Upper lobe of right lung (tissue), 1 donor: ENCODE results near the gene ICOSLG. TPM values are rescaled to one million over a fixed set of nuclear protein-coding genes. Genes with fewer than 3 reads are reported as not detected.
"Not testable (repeated sequence)": the region's sequence is repeated elsewhere in the genome, so short reads cannot be mapped to it uniquely, and the experiment has no call there.

Experiments used
- ATAC-seq: fragments of 200-7000 bp; cut with Tn5 transposase; one replicate; pipeline ENCODE4 v1.9.1; 2020; ENCODE audit warnings: mild to moderate bottlenecking, moderate library complexity
- DNase-seq: peaks from one replicate; pipeline ENCODE4 v3.0.0-alpha.2; 2020
- H3K27ac ChIP-seq: fragments of 200-600 bp; one replicate; pipeline ENCODE4 v1.8.0; 2022
- H3K27me3 ChIP-seq: fragments of 200-600 bp; one replicate; pipeline ENCODE4 v1.8.0; 2022; ENCODE audit warnings: mild to moderate bottlenecking
- H3K36me3 ChIP-seq: fragments of 200-600 bp; one replicate; pipeline ENCODE4 v1.8.0; 2022
- H3K4me1 ChIP-seq: fragments of 200-600 bp; one replicate; pipeline ENCODE4 v1.8.0; 2022
- H3K4me3 ChIP-seq: fragments of 200-600 bp; one replicate; pipeline ENCODE4 v1.8.0; 2022; ENCODE audit warnings: mild to moderate bottlenecking
- H3K9me3 ChIP-seq: fragments of 200-600 bp; one replicate; pipeline ENCODE4 v1.8.0; 2022
- CTCF ChIP-seq: fragments of 200-600 bp; IDR thresholded peaks from one replicate; pipeline ENCODE4 v1.8.0; 2022; ENCODE audit warnings: antibody characterized with exemption
- intact Hi-C: fragments of 100-400 bp; cut with DNase I; formaldehyde crosslinking; loops from one replicate; pipeline ENCODE4 v1.11.0; 2022
- total RNA-seq: library from RNA; stranded (reverse); fragmentation: NEBNext Ultra II Directional; extraction: Animal tissue kit (Norgen Biotek cat#: 25700); gene quantifications from one replicate; pipeline ENCODE4 v1.2.1, GENCODE V29; 2021
- donor health status: DM: no; HTN: yes; CAD: no; lungs with severe emphysema.

Gene ICOSLG
- total RNA-seq, 1 donor from 2014 or later = 11.3 TPM

- H3K27me3 ChIP-seq = peaks cover 19% of the 10 kb centered on the region
- no peaks in the 10 kb centered on the region for H3K4me1 ChIP-seq
- no peak within 1 kb of the TSS for H3K27ac ChIP-seq
- ATAC-seq (no peak), DNase-seq (no peak)
- intact Hi-C loops = no loop called here
- no peak for TF ChIP-seq CTCF
- H3K9me3 ChIP-seq = no peaks in the 10 kb centered on the region
- no peaks in the 10 kb centered on the region for H3K36me3 ChIP-seq
- H3K4me3 ChIP-seq = no peak within 1 kb of the TSS
These were observed 44.6 kb upstream of the ICOSLG start, which contains the start of gene AIRE for GRCh38 chr21:44285138-44285992. Gene AIRE (plus strand): TSS chr21:44285876. CDS start chr21:44286007, 131 bp downstream.

GRCh38 chr21:44283948-44284347, 43.2 kb upstream of the ICOSLG start:
- no peaks in the 10 kb centered on the region for H3K4me1 ChIP-seq
- no peak for ATAC-seq
- peaks cover 19% of the 10 kb centered on the region for H3K27me3 ChIP-seq

GRCh38 chr21:44283211-44283785, 42.6 kb upstream of the ICOSLG start:
- H3K36me3 ChIP-seq, H3K9me3 ChIP-seq, H3K4me1 ChIP-seq, ATAC-seq, H3K4me3 ChIP-seq, DNase-seq, H3K27ac ChIP-seq, intact Hi-C loops: not testable (repeated sequence)
- peaks cover 19% of the 10 kb centered on the region for H3K27me3 ChIP-seq

More at GRCh38 chr21:44283948-44284347, 43.2 kb upstream of the ICOSLG start:
- Histone ChIP-seq H3K27ac (no peak overlapping the region), H3K9me3 (no peaks in the 10 kb centered on the region), H3K36me3 (no peaks in the 10 kb centered on the region), H3K4me3 (no peak overlapping the region)
- TF ChIP-seq CTCF = no peak
- DNase-seq = no peak
- intact Hi-C loops = no loop called here

GRCh38 chr21:44282370-44282769, 41.6 kb upstream of the ICOSLG start:
- ATAC-seq (no peak), DNase-seq (no peak)

GRCh38 chr21:44281801-44282200, 41.1 kb upstream of the ICOSLG start:
- TF ChIP-seq CTCF = no peak
- no peak for DNase-seq
- intact Hi-C loops = no loop called here

More at GRCh38 chr21:44282370-44282769, 41.6 kb upstream of the ICOSLG start:
- Histone ChIP-seq H3K36me3 (no peaks in the 10 kb centered on the region), H3K27ac (no peak overlapping the region), H3K4me1 (no peaks in the 10 kb centered on the region), H3K9me3 (no peaks in the 10 kb centered on the region), H3K27me3 (peaks cover 10% of the 10 kb centered on the region), H3K4me3 (no peak overlapping the region)
- no peak for TF ChIP-seq CTCF
- intact Hi-C loops = no loop called here

More at GRCh38 chr21:44281801-44282200, 41.1 kb upstream of the ICOSLG start:
- H3K27ac ChIP-seq = no peak overlapping the region
- ATAC-seq = no peak
- no peaks in the 10 kb centered on the region for H3K4me1 ChIP-seq
- no peaks in the 10 kb centered on the region for H3K9me3 ChIP-seq
- no peaks in the 10 kb centered on the region for H3K36me3 ChIP-seq
- no peak overlapping the region for H3K4me3 ChIP-seq
- H3K27me3 ChIP-seq = peaks cover 4% of the 10 kb centered on the region
